Stomach (tissue), 9 donors: ENCODE measurements around the gene CFAP68. TPM values are rescaled to one million over a fixed set of nuclear protein-coding genes. Genes with fewer than 3 reads are reported as not detected.
A peak's percentile ranks its signal among the peaks of the same experiment; 100 is the strongest.
"Not testable (repeated sequence)": the region's sequence is repeated elsewhere in the genome, so short reads cannot be mapped to it uniquely, and the experiment has no call there.

Experiments
- DNase-seq, 2 donors: peaks; one replicate each; pipeline versions ENCODE4 v3.0.0 to v3.0.0-alpha.2; 2013 to 2019
- H3K27ac ChIP-seq, 5 donors: fragments of 200-600 bp in 4 of 5; sonication (generic) in 4 of 5; one replicate each; pipeline ENCODE4 v1.5.1; 2013 to 2019; ENCODE audit warnings: mild to moderate bottlenecking in 1 of 5, moderate library complexity in 1 of 5
- H3K27me3 ChIP-seq, 3 donors: fragments of 200-600 bp; sonication (generic); one replicate each; pipeline ENCODE4 v1.5.1; 2017 to 2019; ENCODE audit warnings: mixed run types in 1 of 3
- H3K36me3 ChIP-seq, 4 donors: fragments of 200-600 bp; sonication (generic); 1 replicate in 3 of 4; 2 replicates in 1 of 4; pipeline ENCODE4 v1.5.1; 2016 to 2019
- H3K4me1 ChIP-seq, 4 donors: fragments of 200-600 bp; sonication (generic); one replicate each; pipeline ENCODE4 v1.5.1; 2016 to 2019
- H3K4me3 ChIP-seq, 4 donors: fragments of 200-600 bp; sonication (generic) in 3 of 4; one replicate each; pipeline ENCODE4 v1.5.1; 2016 to 2019; ENCODE audit warnings: mild to moderate bottlenecking in 1 of 4
- H3K9me3 ChIP-seq, 4 donors: fragments of 200-600 bp; sonication (generic); one replicate each; pipeline ENCODE4 v1.5.1; 2016 to 2019
- CTCF ChIP-seq, 7 experiments: fragments of 450-650 bp in 4 of 7; fragments of 200-600 bp in 3 of 7; sonication (generic) in 3 of 7; IDR thresholded peaks; one replicate each; pipeline ENCODE4 v1.5.1; 2016 to 2019; ENCODE audit warnings: antibody characterized with exemption in 7 of 7, control low read depth in 2 of 7, mild to moderate bottlenecking in 1 of 7
- EP300 ChIP-seq: sonication (generic); formaldehyde crosslinking; IDR thresholded peaks from one replicate; pipeline ENCODE4 v1.6.1; 2017; ENCODE audit warnings: antibody characterized with exemption
- POLR2A ChIP-seq, 4 donors: fragments of 450-650 bp; IDR thresholded peaks; one replicate each; pipeline ENCODE4 v1.6.1; 2016; ENCODE audit warnings: antibody characterized with exemption in 4 of 4, control low read depth in 2 of 4, mild to moderate bottlenecking in 1 of 4, moderate library complexity in 1 of 4
- POLR2AphosphoS5 ChIP-seq, 3 donors: sonication (generic); formaldehyde crosslinking; IDR thresholded peaks; one replicate each; pipeline ENCODE4 v1.6.1; 2016; ENCODE audit warnings: antibody characterized with exemption in 3 of 3
- WGBS, 5 donors: extraction: QIAGEN DNeasy Blood & Tissue Kit in 3 of 5; methylation state at CpG; one replicate each; pipeline versions ENCODE4 v1.1.5 to v1.1.7; 2013 to 2018; 5-methylcytosine and 5-hydroxymethylcytosine counted together
- intact Hi-C: fragments of 100-400 bp; cut with DNase I; formaldehyde crosslinking; loops from one replicate; pipeline ENCODE4 v1.15.1; 2023; ENCODE audit warnings: low total_unique reads
- polyA plus RNA-seq, 3 donors: library from polyadenylated mRNA; stranded (reverse); fragments of 200-250 nt; gene quantifications; one replicate each; pipeline ENCODE4 v1.2.3, GENCODE V29; 2013
- total RNA-seq, 5 donors: library from RNA; depleted of rRNA; stranded (reverse); fragments of >200 nt; gene quantifications; one replicate each; pipeline versions ENCODE4 v1.1.0 to v1.2.3, GENCODE V29; 2014 to 2016
- donor health status: healthy with polysubstance abuse.
- donor health status: Bipolar disorder and iron deficiency.
- donor health status: healthy.

CFAP68 gene
- total and polyA plus RNA-seq, 8 donors: 3.9 to 51.9 (median 40.2) TPM; not detected in 1

GRCh38 chr11:111878385-111878848 lies 924 bp upstream of the CFAP68 start:
- H3K4me1 ChIP-seq: peaks cover 6 to 20% (median 19%) of the 10 kb centered on the region in 4 donors
- no peaks in the 10 kb centered on the region for H3K9me3 ChIP-seq
- H3K4me3 ChIP-seq: peak overlapping the region; percentile 52 to 70 (median 60)
- intact Hi-C loops: no loop called here
- WGBS, 5 donors: 0 to 1% (median 0%) methylated on average over 13 of the region's 13 CpGs
- no peaks in the 10 kb centered on the region for H3K27me3 ChIP-seq
- peak overlapping the region; percentile 85 to 97 (median 95) for H3K27ac ChIP-seq
- TF ChIP-seq EP300 (no peak), POLR2A (IDR thresholded peaks at IDR 0.05) (no peak), POLR2AphosphoS5 (IDR thresholded peaks at IDR 0.05) (no peak), CTCF (IDR thresholded peaks at IDR 0.05) (no peak)
- H3K36me3 ChIP-seq: peaks cover 2 to 21% (median 14%) of the 10 kb centered on the region in 4 donors
- no peak for DNase-seq

- 21 to 42% (median 29%) methylated on average over 6 of the region's 6 CpGs for WGBS, 5 donors
- Histone ChIP-seq H3K4me3 (peak overlapping the region; percentile 52 to 70 (median 60)), H3K27me3 (no peaks in the 10 kb centered on the region)
Observed at GRCh38 chr11:111879637-111879960, 258 bp downstream of the CFAP68 start.

GRCh38 chr11:111882202-111882601 lies 2.9 kb downstream of the CFAP68 start:
- intact Hi-C loops: no loop called here
- no peak overlapping the region for H3K27ac ChIP-seq
- H3K4me1 ChIP-seq: peaks cover 6 to 20% (median 19%) of the 10 kb centered on the region in 4 donors
- H3K27me3 ChIP-seq: no peaks in the 10 kb centered on the region
- no peak for DNase-seq
- H3K4me3 ChIP-seq: no peak overlapping the region
- H3K36me3 ChIP-seq: peaks cover 0 to 17% (median 10%) of the 10 kb centered on the region in 4 donors
- 87 to 92% (median 91%) methylated on average over 5 of the region's 5 CpGs for WGBS, 5 donors
- TF ChIP-seq POLR2A (IDR thresholded peaks at IDR 0.05) (no peak), CTCF (IDR thresholded peaks at IDR 0.05) (no peak), POLR2AphosphoS5 (IDR thresholded peaks at IDR 0.05) (no peak), EP300 (no peak)
- H3K9me3 ChIP-seq: no peaks in the 10 kb centered on the region

More at GRCh38 chr11:111879637-111879960, 258 bp downstream of the CFAP68 start:
- intact Hi-C loops: no loop called here
- Histone ChIP-seq H3K27ac (peak overlapping the region; percentile 85 to 97 (median 95)), H3K9me3 (no peaks in the 10 kb centered on the region), H3K36me3 (peaks cover 2 to 30% (median 20%) of the 10 kb centered on the region in 4 donors), H3K4me1 (peaks cover 6 to 20% (median 19%) of the 10 kb centered on the region in 4 donors)
- no peak for TF ChIP-seq POLR2A (IDR thresholded peaks at IDR 0.05)
- TF ChIP-seq CTCF (IDR thresholded peaks at IDR 0.05): no peak
- no peak for TF ChIP-seq POLR2AphosphoS5 (IDR thresholded peaks at IDR 0.05)
- TF ChIP-seq EP300: no peak
- no peak for DNase-seq

GRCh38 chr11:111885053-111885452 lies 5.7 kb downstream of the CFAP68 start:
- peaks cover 0 to 17% (median 10%) of the 10 kb centered on the region in 4 donors for H3K36me3 ChIP-seq
- intact Hi-C loops, H3K4me3 ChIP-seq, H3K4me1 ChIP-seq, H3K9me3 ChIP-seq, H3K27ac ChIP-seq, H3K27me3 ChIP-seq, DNase-seq: not testable (repeated sequence)
- 71 to 100% (median 83%) methylated on average over 4 of the region's 4 CpGs for WGBS, 5 donors

GRCh38 chr11:111886032-111886431 lies 6.7 kb downstream of the CFAP68 start:
- H3K27ac ChIP-seq: no peak overlapping the region
- no peaks in the 10 kb centered on the region for H3K4me1 ChIP-seq
- TF ChIP-seq EP300 (no peak), POLR2AphosphoS5 (IDR thresholded peaks at IDR 0.05) (no peak), CTCF (IDR thresholded peaks at IDR 0.05) (no peak), POLR2A (IDR thresholded peaks at IDR 0.05) (no peak)
- intact Hi-C loops: no loop called here
- DNase-seq: no peak
- H3K9me3 ChIP-seq: no peaks in the 10 kb centered on the region
- 65 to 95% (median 87%) methylated on average over 4 of the region's 4 CpGs for WGBS, 5 donors
- no peaks in the 10 kb centered on the region for H3K27me3 ChIP-seq
- no peak overlapping the region for H3K4me3 ChIP-seq
- peaks cover 0 to 17% (median 10%) of the 10 kb centered on the region in 4 donors for H3K36me3 ChIP-seq
